ENCODE data around the gene KIAA1217. TPM values are rescaled to one million over a fixed set of nuclear protein-coding genes. Genes with fewer than 3 reads are reported as not detected.

Gene KIAA1217
- total and polyA plus RNA-seq, 2 of the 8 experiments (the other 6 are each of a cell fraction or from before 2014, with no cell fraction given), result 4.5 to 15.6 TPM

- Histone ChIP-seq H4K5ac (ENCODE audit: insufficient read length, low read depth, low read length) (no peak overlapping the region), H3K27me3 (replicated peaks in 1 of 4; ENCODE audit: control insufficient read depth in 3 of 4, extremely low read depth in 1 of 4, insufficient read depth in 3 of 4, low read length in 3 of 4) (no peaks in the 10 kb centered on the region), H3K9me3 (ENCODE audit: insufficient read depth in 2 of 2, low read depth in 1 of 2, low read length in 1 of 2) (no peaks in the 10 kb centered on the region), H4K91ac (replicated peaks; ENCODE audit: insufficient read length, low read length) (no peak overlapping the region), H3K23ac (ENCODE audit: insufficient read length) (no peak overlapping the region), H2BK120ac (replicated peaks; ENCODE audit: low read depth, low read length) (no peak overlapping the region), H3K79me1 (ENCODE audit: low read depth, low read length) (no peaks in the 10 kb centered on the region), H2BK12ac (ENCODE audit: low read depth, low read length) (no peak overlapping the region), H3K4me2 (ENCODE audit: insufficient read depth in 1 of 2, low read depth in 2 of 2, low read length in 2 of 2) (no peak overlapping the region), H2BK5ac (ENCODE audit: low read depth, low read length) (no peak overlapping the region), H2AFZ (ENCODE audit: low read length) (no peak overlapping the region), H3K18ac (ENCODE audit: extremely low read depth, low read length) (no peak overlapping the region), H3K23me2 (ENCODE audit: low read depth, low read length) (no peaks in the 10 kb centered on the region), H3K9ac (replicated peaks in 1 of 4; ENCODE audit: extremely low read depth in 1 of 4, low read depth in 3 of 4, low read length in 3 of 4) (no peak overlapping the region), H2BK15ac (ENCODE audit: low read length) (no peak overlapping the region), H2BK20ac (ENCODE audit: low read length) (no peak overlapping the region), H3K4ac (replicated peaks; ENCODE audit: insufficient read length, low read depth, low read length) (no peak overlapping the region), H2AK5ac (ENCODE audit: low read depth, low read length) (no peak overlapping the region), H3K14ac (ENCODE audit: insufficient read length) (no peak overlapping the region), H3K36me3 (ENCODE audit: control insufficient read depth in 2 of 4, insufficient read depth in 4 of 4, low read length in 3 of 4) (no peaks in the 10 kb centered on the region), H3K79me2 (ENCODE audit: control insufficient read depth in 1 of 2, insufficient read depth in 2 of 2, low read length in 2 of 2) (no peaks in the 10 kb centered on the region), H3K4me1 (replicated peaks in 1 of 4; ENCODE audit: control insufficient read depth in 3 of 4, insufficient read depth in 4 of 4, low read length in 3 of 4) (peaks cover 0 to 9% (median 6%) of the 10 kb centered on the region in 4 experiments; a peak in 4 of 7 replicates), H4K8ac (ENCODE audit: extremely low read depth, insufficient read depth, low read length) (no peak overlapping the region), H3K4me3 (ENCODE audit: extremely low read depth in 1 of 4, insufficient read depth in 2 of 4, low read depth in 3 of 4, low read length in 4 of 4) (no peak overlapping the region), H4K20me1 (replicated peaks in 1 of 2; ENCODE audit: control insufficient read depth in 1 of 2, insufficient read depth in 2 of 2, low read length in 2 of 2) (peaks cover 0 to 3% of the 10 kb centered on the region in 2 experiments), H3K56ac (replicated peaks; ENCODE audit: insufficient read length, low read depth, low read length) (no peak overlapping the region), H3K27ac (ENCODE audit: low read depth, low read length) (no peak overlapping the region)
- TF ChIP-seq ZNF274 (IDR thresholded peaks at IDR 0.05; ENCODE audit: borderline replicate concordance, extremely low read depth, low read length), result no peak
- TF ChIP-seq GABPA (IDR thresholded peaks at IDR 0.05; ENCODE audit: borderline replicate concordance, insufficient read depth, low read length), result no peak
- TF ChIP-seq E2F6 (IDR thresholded peaks at IDR 0.05), result no peak
- TF ChIP-seq TCF12 (IDR thresholded peaks at IDR 0.05; ENCODE audit: low read depth, low read length), result no peak
- no peak for TF ChIP-seq BCL11A (IDR thresholded peaks at IDR 0.05; ENCODE audit: low read depth in 2 of 2, low read length in 2 of 2)
- TF ChIP-seq CREB1 (IDR thresholded peaks at IDR 0.05), result no peak
- TF ChIP-seq SIRT6 (IDR thresholded peaks at IDR 0.05; ENCODE audit: low read length), result no peak
- no peak for TF ChIP-seq KDM1A (IDR thresholded peaks at IDR 0.05; ENCODE audit: borderline replicate concordance, low read length)
- TF ChIP-seq RFX5 (IDR thresholded peaks at IDR 0.05; ENCODE audit: borderline replicate concordance, low read depth, low read length), result no peak
- no peak for TF ChIP-seq GTF2F1 (IDR thresholded peaks at IDR 0.05; ENCODE audit: borderline replicate concordance, low read depth, low read length)
- TF ChIP-seq POU5F1 (IDR thresholded peaks at IDR 0.05; ENCODE audit: low read depth, low read length), result no peak
- no peak for TF ChIP-seq KDM4A (IDR thresholded peaks at IDR 0.05; ENCODE audit: low read depth, low read length, severe bottlenecking)
- no peak for DNase-seq (ENCODE audit: low read depth in 1 of 2, low spot score in 2 of 2)
- FAIRE-seq, result no peak
- ChIA-PET CTCF (ENCODE audit: partially characterized antibody) (no interaction called here), POLR2A (ENCODE audit: partially characterized antibody) (no interaction called here)
- 79% methylated on average over 3 of the region's 3 CpGs; no CpG with 5 or more reads in 1 of the 2 experiments for WGBS, 2 experiments (ENCODE audit: extremely low coverage in 1 of 2, insufficient coverage in 1 of 2, insufficient read length in 1 of 2, insufficient replicate concordance in 2 of 2, low coverage in 1 of 2, low lambda C conversion rate in 2 of 2, missing lambda C conversion rate in 1 of 2)
Observed at GRCh38 chr10:24449769-24450310, 240.9 kb downstream of the KIAA1217 start.

All from H1 (cell line).